Adrenal gland (tissue), 5 donors: ENCODE data around the gene RAB27B.

Experiments used
- POLR2A ChIP-seq, 2 donors: fragments of 450-650 bp; IDR thresholded peaks; one replicate each; pipeline ENCODE4 v1.6.1; 2017; ENCODE audit warnings: antibody characterized with exemption in 2 of 2, mild to moderate bottlenecking in 2 of 2, moderate library complexity in 1 of 2
- TF ChIP-seq, protein P1 (sequence below), 6 experiments: fragments of 450-650 bp in 4 of 6; fragments of 200-600 bp in 2 of 6; sonication (generic) in 1 of 6; IDR thresholded peaks; 1 replicate in 5 of 6; 2 replicates in 1 of 6; pipeline versions ENCODE4 v1.5.1 to v1.8.0; 2016 to 2021; ENCODE audit warnings: antibody characterized with exemption in 6 of 6, mild to moderate bottlenecking in 2 of 6, moderate library complexity in 1 of 6
- donor health status: DM: no; HTN: no; CAD: no.

DNA sequence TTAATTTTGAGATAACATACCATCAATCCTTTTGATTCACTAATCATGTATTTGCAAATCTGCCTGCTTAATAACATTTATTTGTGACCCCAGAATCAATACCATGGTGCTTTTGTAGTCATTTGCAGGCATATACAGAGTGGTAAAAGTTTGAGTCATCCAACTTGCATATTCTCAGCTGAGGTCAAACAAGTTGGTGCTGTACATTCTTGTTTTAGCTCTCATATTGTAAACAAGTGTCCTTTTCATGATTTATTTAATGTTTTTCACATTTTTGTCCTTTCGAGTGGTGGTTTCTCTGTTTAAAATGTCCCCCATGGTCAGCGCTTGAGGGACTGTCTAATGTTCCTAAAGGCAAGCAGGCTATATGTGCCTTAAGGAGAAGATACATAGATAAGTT is 17.5 kb downstream of the RAB27B start:
- TF ChIP-seq, protein P1, sequence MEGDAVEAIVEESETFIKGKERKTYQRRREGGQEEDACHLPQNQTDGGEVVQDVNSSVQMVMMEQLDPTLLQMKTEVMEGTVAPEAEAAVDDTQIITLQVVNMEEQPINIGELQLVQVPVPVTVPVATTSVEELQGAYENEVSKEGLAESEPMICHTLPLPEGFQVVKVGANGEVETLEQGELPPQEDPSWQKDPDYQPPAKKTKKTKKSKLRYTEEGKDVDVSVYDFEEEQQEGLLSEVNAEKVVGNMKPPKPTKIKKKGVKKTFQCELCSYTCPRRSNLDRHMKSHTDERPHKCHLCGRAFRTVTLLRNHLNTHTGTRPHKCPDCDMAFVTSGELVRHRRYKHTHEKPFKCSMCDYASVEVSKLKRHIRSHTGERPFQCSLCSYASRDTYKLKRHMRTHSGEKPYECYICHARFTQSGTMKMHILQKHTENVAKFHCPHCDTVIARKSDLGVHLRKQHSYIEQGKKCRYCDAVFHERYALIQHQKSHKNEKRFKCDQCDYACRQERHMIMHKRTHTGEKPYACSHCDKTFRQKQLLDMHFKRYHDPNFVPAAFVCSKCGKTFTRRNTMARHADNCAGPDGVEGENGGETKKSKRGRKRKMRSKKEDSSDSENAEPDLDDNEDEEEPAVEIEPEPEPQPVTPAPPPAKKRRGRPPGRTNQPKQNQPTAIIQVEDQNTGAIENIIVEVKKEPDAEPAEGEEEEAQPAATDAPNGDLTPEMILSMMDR (IDR thresholded peaks at IDR 0.05): no peak
- TF ChIP-seq POLR2A (IDR thresholded peaks at IDR 0.05): no peak
